Hematopoietic multipotent progenitor cell treated with erythropoietin and hydrocortisone succinate and interleukin-3 and kit ligand, for 8 days (in vitro differentiated cells): ENCODE measurements around the gene JAKMIP3.

Experiments
- DNase-seq: peaks from one replicate; pipeline ENCODE4 v3.0.0-alpha.2; 2015

Gene JAKMIP3

DNA sequence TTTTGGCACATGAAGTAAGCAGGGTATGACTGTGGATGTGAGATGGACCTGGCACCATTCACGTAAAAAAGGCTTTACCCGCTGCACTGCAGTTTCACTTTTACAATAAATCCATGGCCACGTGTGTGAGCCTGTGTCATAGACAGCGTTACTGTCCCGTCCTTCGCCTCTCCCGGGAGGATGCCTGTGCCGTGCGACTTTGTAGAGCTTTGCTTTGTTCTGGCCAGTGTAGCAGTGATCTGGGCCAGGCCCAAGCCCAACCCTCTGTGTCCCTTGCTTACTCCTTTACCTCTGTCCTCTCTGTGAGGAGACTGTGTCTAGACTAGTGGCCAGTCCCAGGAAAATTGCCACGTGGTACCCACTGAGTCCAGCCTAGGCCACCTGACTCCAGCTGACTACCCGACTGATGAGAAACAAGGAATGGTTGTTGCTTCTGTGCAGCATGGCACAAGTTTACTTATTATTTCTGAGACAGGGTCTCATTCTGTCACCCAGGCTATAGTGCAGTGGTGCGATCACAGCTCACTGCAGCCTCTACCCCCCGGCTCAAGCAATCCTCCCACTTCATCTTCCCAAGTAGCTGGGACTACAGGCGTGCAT, 48.1 kb downstream of the JAKMIP3 start:
- no peak for DNase-seq

DNA sequence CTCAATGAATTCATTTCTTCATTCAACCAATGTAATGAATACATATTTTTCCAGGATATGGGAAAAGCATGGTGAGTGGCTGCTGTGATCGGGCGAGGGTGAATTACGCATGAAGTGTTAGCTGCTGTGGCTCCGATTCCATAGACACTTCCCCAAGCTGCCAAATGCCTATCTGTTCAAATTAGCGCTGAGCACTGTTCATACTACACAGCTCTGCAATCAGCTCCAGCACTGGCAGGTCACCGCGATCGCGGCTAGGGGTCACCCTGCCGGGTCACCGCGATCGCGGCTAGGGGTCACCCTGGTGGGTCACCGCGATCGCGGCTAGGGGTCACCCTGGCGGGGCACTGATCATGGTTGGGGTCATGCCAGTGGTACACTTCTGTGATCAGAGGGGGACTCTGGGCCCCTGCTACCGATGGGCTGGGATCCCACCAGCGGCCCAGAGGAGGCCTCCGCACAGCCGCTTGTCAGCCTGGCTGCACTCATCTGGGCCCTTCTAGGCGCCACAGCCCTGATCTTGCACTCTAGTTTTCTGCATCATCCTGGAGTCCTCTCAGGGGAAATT, 49.3 kb downstream of the JAKMIP3 start:
- no peak for DNase-seq
